ENCODE measurements around the gene DKC1.
"Not testable (repeated sequence)": the region's sequence is repeated elsewhere in the genome, so short reads cannot be mapped to it uniquely, and the experiment has no call there.

The DKC1 gene

DNA sequence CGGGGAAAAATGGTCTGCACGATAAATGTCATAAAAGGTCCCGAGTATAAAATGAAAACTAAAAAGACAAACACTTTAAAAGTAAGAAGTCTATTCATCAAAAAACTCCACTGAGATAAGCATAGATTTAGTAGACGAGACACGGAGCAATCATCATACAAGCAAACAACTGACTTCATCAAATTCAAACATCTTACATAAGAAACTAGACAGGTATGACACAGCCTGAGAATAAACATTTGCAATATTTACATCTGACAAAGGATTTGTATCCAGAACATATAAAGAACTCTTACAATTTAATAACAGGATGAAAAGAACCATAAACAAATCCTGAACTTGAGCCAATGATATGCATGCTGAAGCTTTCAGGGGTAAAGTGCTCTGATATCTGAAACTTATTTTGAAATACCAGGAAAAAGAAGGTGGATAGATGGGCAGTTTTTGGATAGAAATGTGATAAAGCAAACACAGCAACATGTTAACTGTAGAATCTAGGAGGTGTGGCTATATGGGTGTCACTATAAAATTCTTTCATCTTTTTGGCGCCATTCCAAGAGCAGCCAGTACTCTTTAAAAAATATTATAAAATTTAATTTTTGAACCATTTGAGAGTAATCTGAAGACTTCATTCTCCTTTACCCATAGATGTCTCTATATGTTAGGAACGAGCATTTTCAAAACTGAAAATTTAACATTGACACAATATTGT lies 30.6 kb downstream of the DKC1 start:
- FAIRE-seq: no peak

DNA sequence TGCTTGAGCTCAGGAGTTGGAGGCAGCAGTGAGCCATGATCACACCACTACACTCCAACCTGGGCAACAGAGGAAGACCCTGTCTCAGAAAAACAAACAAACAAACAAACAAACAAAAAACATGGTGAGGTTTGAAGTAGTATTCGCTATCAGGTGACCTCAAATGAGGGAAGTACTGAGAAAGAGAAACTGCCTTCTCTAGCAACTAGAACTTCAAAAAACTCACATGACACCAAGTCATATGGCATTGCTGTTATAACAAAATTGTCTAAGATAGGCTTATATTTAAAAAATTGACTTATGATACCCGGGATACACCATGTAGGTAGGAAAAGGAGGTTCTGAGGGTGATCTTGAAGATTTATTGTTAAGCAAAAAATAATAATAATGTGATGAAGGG lies 32.4 kb downstream of the DKC1 start:
- FAIRE-seq: no peak

DNA sequence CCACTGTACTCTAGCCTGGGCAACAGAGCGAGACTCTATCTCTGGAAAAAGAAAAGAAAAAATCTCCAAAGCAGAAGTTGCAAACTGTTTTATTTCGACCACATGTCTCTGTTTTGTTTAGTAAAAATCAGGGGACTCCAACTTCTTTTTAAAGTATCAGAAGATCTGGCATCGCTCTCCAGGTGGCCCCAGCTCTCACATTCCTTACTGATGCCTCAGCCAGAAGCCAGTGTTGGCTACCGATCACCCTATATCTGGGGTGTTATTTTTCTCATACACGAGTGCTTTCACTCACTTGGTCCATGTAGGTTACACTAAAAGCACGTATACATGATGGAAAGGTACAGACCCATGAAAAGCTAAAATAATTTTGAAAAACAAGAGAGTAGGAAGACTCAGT lies 34.3 kb downstream of the DKC1 start:
- FAIRE-seq: no peak

DNA sequence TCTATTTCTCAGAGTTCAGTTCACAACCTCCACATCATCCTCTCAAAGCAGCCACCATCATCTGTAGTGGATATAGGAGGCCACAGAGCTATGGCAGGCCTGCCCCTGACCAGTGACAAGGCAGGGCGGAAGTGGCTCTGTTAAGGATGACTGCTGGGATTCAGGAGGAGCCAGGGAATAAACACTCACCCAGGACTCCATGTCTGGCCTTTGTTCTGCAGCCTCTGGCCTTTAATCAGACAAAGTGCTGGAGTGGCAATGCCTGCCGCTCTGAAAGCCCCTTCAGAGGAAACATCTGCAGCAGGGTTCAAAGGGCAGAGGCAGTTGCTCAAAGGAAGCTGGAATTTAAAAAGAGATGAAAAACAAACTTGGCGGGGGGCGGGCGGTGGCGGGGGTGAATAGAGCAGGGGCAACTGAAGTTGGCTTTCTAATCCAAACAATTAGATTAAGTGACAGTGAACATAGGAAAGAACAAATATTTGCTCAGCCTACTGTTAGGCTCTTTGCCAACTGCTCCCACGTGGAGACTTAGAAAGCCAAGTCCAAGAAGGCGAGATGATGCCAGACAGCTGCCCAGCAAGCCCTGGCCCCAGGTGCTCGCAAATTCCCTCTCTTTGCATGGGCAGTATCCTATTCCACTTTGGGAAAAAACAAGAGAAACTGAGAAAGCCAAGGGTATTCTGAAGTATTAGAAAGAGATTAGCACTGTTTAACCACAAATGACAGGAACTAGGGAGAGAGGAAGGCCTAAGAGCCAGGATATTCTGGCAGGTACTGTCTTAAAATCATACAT lies 37.1 kb downstream of the DKC1 start:
- no peak for FAIRE-seq

DNA sequence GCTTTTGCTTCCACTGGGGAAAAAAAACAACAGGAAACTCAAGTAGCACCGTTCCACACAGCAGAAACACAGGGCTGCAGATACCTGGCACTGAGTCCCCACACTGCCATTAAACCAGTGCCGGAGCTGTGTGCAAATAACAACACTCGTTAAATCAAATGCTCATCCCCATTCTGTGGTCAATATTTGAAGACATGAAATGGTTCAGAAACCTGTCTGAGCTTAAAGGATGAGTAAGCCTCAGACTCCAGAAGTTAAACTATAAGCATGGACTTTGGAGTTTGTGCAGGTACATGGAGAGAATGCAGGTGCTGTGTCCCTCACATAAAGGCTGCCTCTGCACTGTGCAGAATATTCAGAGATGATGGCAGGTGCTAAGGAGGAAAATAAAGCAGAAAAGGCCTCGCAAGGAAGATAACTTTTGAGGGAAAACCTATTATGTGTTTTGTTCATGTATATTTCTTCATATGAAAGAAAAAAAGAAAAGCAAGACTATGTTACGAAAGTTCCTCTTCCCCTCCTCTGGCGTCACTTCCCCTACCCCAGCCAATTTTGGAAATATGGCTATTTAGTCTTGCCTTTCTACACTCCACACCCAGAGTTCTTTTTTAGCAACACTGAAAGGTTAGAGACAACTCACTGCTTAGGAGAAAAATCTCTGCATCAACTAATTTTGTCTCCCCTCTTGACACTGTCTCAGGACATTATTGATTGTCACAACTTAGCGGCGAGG lies 38.0 kb downstream of the DKC1 start:
- FAIRE-seq: no peak

DNA sequence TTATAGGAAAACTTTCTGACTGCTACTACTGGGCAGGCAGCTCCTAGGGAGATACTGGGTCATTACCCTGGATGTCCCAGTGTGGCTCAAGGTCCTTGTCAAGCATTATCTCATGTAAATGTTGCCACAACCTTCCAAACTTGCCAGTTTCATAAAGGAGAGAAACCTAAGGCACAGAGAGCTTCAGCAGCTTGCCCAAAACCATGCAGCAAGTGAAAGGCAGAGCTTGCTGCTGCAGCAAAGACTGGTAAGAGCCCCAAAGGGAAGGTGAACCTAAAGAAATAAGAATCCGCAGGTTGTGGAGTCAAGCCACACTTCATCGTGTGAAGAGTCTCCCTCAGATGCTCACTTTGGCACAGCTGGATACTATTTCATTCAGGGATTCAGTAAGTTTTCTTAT lies 40.3 kb downstream of the DKC1 start:
- FAIRE-seq: no peak

DNA sequence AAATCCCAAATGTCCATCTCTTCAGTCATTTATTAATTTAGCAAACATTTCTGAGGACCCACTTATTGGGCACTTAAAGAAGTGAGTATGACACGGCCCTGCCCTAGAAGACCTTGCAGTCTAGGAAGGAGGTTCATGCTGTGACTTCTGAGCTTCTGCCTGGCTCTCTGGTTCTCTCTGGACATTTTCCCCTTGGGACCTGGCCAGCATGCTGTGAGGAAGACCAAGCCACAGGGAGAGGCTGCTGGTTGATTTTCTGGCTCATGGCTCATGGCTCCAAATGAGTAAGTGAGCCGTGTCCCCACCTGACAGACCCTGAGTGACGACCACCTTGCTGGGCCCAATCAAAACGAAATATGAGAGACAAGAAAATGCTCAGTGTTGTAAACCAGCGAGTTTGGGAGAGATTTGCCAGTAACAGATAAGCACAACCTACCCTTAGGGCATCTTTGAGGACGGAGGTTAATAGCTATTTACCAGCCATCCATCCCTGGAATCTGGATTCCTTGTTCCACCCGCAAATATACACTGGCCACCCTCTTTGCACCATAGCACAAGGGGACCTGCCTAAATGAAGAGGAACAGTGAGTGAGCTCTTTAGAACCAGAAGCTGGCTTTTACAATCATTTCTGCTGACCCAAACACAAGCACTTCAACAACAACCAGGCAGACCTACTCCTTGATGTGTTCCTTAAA lies 41.7 kb downstream of the DKC1 start:
- FAIRE-seq: no peak

DNA sequence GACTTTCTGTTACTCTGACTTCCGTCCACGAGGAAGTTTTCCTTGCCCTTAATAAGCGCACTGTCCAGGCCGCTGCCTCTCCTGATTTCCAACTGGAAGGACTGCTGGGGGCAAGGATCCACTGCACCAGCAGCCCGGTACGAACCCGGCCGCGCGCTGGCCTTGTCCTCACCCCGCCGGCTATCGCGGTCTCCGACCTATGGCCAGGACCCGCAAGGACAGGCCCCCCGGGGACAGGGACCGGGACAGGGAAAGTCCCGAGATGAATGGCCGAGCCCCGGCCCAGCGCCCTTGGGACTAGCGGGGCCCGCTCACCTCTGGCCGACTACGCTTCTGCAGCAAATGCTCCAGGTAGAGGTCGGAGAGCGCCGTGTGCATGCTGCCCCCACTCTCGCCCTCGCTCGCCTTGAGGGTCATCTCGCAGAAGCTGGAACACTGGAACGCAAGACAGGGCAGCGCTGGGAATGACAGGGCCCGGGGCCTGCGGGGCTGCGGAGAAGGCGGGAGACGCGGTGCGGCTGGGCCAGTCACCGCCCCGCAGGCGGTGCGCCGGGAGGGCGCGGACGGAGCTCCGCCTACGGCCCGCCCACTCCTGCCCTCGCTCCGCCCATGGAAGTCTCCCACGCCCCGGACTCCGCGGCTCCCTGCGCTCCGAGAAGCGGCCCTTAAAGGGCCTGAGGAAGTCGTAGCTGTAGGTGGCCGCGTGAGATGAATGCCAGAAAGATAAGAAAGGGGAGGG lies 42.5 kb downstream of the DKC1 start, which contains the start of gene MPP1:
TSS of gene MPP1 (minus strand) at position 529 of the 739 bp plus-strand sequence. CDS start at position 417, 112 bp downstream.
- FAIRE-seq: no peak

DNA sequence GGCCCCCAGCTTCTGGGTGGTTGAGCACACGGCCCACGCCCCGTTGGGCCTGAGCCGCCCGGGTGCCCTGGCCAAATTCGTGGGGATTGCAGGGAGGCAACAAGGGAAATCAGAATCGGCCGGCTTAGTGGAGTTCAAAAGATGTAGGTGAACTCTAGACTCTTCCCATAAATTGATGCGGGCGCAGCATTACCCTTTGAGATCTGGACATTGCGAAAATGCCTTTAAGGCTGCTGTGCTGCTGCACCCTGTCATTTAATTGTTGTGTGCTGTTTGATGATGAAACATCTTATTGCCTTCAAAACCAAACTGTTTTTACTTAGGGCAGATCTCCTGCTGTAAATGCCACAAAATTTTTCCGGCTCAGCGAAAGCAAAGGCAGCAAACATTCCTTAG lies 43.0 kb downstream of the DKC1 start:
- no peak for FAIRE-seq

DNA sequence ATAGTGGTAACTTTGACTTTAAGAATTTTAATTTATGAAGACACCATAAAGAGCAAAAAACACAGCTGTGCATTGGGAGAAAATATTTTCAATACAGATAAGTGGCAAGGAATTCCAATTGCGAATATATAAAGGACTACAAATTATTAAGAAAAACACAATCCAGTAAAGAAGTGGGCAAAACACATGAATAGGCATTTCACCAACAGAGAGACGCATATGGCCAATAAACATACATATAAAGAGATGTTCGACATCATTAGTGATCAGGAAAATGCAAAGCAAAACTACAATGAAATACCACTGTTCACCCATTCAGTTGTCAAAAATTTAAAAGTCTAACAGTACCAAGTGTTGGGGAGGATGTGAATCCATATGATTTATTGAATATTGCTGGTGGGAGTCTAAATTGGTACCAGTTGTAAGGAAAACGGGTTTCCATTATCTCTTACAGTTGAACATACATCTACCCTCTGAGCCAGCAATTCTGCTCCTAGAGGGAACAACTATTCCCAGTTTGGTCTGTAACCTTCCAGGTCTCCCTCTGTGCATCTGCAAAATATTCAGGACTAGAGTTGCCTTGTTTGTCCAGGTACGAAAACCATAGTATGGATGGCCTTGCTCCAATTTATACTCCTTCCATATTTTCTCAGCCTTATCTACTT lies 44.3 kb downstream of the DKC1 start:
- no peak for FAIRE-seq

DNA sequence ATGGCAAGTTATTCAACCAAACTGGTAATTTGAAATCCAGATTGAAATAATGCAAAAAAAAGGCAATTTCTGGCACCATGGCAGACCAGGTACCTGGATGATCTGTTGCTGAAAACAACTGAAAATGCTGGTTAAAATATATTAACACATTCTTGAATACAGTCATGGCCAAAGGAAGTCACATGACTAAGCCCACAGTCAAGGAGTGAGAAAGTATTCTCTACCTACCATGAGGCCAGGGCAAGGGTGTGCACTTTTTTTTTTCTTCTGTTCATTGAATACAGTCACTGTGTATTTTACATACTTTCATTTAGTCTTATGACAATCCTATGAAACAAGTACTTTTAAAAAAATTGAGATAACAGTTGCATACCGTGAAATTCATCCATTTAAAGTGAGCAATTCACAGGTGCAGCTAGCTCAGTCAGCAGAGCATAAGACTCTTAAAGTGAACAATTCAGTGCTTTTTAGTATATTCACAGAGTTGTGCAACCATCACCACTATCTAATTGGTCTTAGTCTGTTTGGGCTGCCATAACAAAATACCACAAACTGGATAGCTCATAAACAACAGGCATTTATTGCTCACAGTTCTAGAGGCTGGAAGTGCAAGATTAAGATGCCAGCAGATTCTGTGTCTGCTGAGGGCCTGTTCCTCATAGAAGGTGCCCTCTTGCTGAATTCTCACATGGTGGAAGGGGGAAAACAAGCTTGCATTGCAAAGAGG lies 47.4 kb downstream of the DKC1 start:
- FAIRE-seq: no peak

DNA sequence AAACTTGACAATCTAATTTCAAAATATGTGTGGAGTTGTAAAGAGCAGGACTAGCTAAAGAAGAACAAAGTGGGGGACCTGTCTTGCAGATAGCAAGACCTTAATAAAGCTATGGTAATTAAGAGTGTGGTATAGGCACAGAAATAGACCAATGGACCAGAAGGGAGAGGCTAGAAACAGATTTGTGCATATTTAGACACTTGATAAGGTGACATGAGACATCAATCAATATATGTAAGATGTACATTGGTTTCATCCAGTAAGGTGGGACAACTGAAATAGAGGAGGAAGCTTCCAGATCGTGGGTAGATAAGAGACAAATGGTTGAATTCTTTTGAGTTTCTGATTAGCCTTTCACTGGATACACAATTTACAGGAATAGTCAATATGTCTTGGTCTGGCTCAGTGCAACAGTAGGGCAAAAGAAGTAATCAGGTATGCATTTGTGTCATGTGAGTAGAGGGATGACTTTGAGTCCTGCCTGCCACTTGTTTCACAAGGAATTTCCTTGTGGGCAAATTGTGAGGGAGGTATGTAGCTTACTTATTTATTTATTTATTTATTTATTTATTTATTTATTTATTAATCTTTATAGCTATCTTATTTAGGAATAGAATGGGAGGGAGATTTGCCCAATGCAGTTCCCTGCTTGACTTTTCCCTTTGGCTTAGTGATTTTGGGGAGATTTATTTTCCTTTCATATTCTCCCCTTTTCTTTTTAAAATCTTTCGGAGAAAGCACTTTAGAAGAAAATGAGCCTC lies 49.9 kb downstream of the DKC1 start:
- no peak for FAIRE-seq

DNA sequence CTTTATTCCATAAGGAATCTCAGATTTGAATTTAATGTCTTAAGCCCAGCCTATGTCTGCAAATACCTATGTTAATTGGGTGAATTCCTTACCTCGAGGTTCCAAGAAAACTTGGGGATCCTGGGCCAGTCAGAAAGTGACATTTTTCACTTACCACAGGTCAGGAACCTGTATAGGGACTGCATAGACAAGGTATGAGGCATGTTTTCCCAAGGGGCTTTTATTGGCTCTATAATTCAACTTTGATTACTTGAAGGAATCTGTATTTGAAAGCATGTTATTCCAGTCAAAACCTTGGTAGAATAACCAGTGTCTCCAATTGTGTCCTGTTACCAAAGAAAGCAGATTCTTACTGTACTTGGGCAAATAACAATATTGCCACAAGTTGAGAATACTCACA lies 51.1 kb downstream of the DKC1 start:
- FAIRE-seq: no peak

DNA sequence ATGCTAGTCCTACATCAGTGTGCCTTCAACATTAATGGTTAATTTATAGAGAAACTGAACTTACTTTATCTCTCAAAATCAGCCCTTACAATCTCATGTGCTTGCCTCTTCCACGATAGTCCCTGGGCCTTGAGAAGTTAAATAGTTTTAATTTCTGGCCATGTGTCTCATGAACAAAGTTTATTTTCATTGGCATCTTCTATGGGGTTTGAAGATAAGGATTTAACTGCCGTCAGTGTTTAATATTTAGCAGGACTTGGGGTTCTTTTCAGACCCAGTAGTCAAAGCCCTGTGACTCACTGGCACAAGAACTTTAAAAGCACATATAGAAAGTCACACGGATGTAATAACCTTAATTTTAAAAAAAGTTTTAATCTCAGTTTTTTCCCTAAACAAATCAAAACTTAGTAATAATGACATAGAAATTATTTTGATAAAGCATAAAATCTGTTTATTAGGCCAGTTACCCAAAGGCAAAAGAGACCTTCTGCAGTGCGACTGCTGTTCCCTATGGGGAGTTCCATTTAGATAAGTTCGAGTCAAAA lies 52.7 kb downstream of the DKC1 start:
- no peak for FAIRE-seq

DNA sequence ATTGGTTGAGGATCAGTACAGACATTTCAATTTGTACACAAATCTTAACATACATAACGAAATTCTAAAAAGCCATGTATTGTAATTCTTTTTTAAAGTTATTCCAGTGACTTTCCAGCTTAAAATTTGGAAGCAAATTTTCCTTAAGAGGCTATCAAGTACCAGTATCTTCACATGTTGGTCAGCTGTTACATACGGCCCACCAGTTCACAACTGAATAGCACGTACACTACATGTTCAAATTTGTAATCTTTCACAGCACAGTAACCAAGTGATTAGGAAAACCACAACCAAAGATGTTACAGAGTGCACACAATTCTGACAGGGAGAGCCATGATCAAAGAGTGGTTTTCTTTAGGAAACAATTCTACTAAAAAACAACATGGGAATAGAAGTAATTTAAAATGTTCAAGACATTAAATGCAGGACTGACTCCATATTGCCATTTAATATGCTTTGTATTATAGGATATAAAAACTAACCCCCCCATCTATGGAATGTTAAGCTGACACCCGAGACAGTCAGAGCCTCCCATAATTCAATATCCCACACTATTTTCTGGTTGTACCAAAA lies 53.7 kb downstream of the DKC1 start:
- FAIRE-seq: not testable (repeated sequence)

DNA sequence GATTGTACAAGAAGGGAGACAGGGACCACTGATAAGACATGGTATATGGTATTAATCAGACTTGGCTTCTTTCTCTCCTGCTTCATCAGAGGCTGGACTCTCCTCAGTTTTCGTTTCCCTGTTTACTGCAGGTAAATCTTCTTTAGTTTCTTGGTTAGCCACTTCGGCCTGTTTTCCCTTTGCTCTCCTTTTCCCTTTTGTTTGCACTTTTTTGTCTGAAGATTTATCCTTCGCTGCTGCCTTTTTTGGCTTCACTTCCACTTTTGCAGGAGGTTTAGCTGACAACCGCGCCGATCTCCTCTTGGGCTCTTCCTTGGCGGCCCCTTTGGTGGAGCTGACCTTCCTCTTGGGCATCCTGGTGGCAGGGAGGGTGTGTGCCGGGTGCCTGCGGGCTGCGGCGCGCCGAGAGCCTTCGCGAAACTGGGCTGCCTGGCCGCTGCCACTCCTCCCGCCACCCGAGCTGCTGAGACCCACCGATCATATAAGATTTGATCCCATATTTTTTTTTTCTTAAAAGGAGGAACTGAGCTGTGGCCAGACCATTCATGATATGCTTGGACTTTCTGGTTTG lies 54.5 kb downstream of the DKC1 start:
- FAIRE-seq: not testable (repeated sequence)

DNA sequence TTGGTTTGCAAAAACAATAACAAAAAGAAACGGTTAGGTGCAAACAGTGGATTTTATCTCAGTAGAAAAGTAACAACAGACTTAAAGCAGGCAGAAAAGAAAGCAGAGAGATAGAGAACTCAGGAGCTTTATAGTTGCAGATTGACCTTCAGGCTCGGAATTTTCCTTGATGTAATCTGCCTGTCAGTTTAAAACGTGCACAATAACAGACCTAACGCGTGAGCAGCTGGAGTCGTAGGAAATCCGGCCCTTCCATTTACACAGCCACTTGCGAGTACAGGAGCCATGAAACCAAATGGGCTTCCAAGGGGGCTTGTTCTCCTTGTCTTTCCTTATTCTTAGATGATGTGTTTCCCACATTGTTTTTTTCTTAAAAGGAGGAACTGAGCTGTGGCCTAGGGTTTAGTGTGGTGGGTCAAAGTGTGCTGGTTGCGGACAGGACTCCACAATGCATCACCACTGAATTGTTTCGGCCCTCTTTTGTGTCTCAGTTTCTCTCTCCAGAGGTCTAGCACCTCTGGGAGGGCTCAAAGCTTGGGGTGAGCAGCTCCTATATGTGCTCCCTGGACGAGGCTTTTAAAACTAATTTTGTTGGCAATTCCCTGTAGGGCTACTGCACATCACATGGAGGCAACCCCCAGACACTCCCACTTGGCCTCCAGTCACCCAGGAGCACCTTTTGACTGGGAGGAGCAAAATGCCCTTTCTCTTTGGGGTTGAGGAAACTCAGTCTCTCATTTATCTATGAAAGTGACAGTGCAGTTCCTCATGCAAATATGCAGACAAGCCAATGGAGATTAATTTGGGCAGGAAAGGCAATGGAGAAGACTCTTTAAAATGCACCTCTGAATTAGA lies 56.5 kb downstream of the DKC1 start:
- FAIRE-seq: no peak

DNA sequence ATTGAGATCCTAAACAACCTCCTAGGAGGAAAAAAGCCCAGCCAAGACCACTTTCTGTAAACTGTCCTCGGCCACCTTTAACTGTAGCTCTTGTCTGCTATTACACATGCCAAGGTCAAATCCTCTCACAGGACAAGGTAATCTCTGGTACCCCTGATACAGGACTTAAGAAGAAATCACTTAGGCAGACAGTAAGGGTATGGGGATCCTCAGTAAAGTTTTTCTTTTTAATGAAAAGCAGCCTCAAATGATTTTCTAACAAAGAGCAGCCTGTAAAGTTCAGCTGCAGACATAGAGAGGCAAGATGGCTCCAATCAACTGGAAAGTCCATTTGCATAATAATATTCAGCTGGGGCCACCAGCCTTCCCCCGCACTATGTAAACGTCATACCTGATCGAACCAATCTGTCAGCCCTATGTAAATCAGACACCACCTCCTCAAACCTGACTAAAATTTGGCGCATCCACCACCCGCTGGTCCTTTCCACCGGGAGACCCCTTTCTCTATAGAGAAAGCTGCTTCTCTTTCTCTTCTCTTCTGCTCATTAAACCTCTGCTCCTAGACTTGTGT lies 57.2 kb downstream of the DKC1 start:
- FAIRE-seq: no peak

All from G401.6 (cell line).